HepG2 (cell line): ENCODE measurements around the gene OARD1. TPM values are rescaled to one million over a fixed set of nuclear protein-coding genes. Genes with fewer than 3 reads are reported as not detected.

Source experiments
- AKNA ChIP-seq: sonication (generic); formaldehyde crosslinking; IDR thresholded peaks from 2 replicates; pipeline ENCODE4 v1.4.0; 2020; ENCODE audit warnings: missing genetic modification reagents, borderline replicate concordance
- ATF3 ChIP-seq: sonication (generic); formaldehyde crosslinking; IDR thresholded peaks from 2 replicates; pipeline ENCODE4 v1.4.0; 2020; ENCODE audit warnings: missing genetic modification reagents
- DR1 ChIP-seq: sonication (generic); formaldehyde crosslinking; IDR thresholded peaks from 2 replicates; pipeline ENCODE4 v1.8.0; 2021; ENCODE audit warnings: mild to moderate bottlenecking, missing genetic modification reagents, inconsistent platforms
- IRF1 ChIP-seq: sonication (generic); formaldehyde crosslinking; IDR thresholded peaks from 2 replicates; pipeline ENCODE4 v1.4.0; 2020; ENCODE audit warnings: low read depth, mild to moderate bottlenecking, missing genetic modification reagents
- ISL2 ChIP-seq: sonication (generic); formaldehyde crosslinking; IDR thresholded peaks from 2 replicates; pipeline ENCODE4 v1.5.0; 2020; ENCODE audit warnings: missing genetic modification reagents
- NR2C2 ChIP-seq: sonication (generic); formaldehyde crosslinking; IDR thresholded peaks from 2 replicates; pipeline ENCODE4 v1.4.0; 2020; ENCODE audit warnings: missing genetic modification reagents, mild to moderate bottlenecking, moderate library complexity, borderline replicate concordance
- ONECUT2 ChIP-seq: sonication (generic); formaldehyde crosslinking; IDR thresholded peaks from 2 replicates; pipeline ENCODE4 v1.4.0; 2020; ENCODE audit warnings: missing genetic modification reagents
- SAP130 ChIP-seq: IDR thresholded peaks from 2 replicates; pipeline ENCODE4 v1.6.1; 2016; ENCODE audit warnings: low read depth
- USF2 ChIP-seq, 2 experiments: sonication (generic) in 1 of 2; formaldehyde crosslinking in 1 of 2; IDR thresholded peaks; 2 replicates each; pipeline versions ENCODE4 v1.5.1 to v1.6.1; 2011 to 2020; ENCODE audit warnings: borderline replicate concordance in 1 of 2, low read depth in 1 of 2, low read length in 1 of 2, mild to moderate bottlenecking in 1 of 2, missing genetic modification reagents in 1 of 2, moderate library complexity in 1 of 2
- ZNF10 ChIP-seq: sonication (generic); formaldehyde crosslinking; IDR thresholded peaks from 2 replicates; pipeline ENCODE4 v1.4.0; 2020; ENCODE audit warnings: mild to moderate bottlenecking, low read depth, missing genetic modification reagents, borderline replicate concordance
- ZNF18 ChIP-seq: sonication (generic); formaldehyde crosslinking; IDR thresholded peaks from 2 replicates; pipeline ENCODE4 v1.8.0; 2022; ENCODE audit warnings: mild to moderate bottlenecking, missing genetic modification reagents; ENCODE audit not compliant: insufficient replicate concordance
- ZNF230 ChIP-seq: sonication (generic); formaldehyde crosslinking; IDR thresholded peaks from 2 replicates; pipeline ENCODE4 v1.4.0; 2020; ENCODE audit warnings: mild to moderate bottlenecking, missing genetic modification reagents
- ZNF234 ChIP-seq: sonication (generic); formaldehyde crosslinking; conservative IDR thresholded peaks from 2 replicates; pipeline ENCODE4 v1.5.1; 2020; ENCODE audit warnings: mild to moderate bottlenecking, missing genetic modification reagents
- ZNF253 ChIP-seq: sonication (generic); formaldehyde crosslinking; IDR thresholded peaks from 2 replicates; pipeline ENCODE4 v1.8.0; 2022; ENCODE audit warnings: mild to moderate bottlenecking, missing genetic modification reagents, borderline replicate concordance
- ZNF337 ChIP-seq: sonication (generic); formaldehyde crosslinking; IDR thresholded peaks from 2 replicates; pipeline ENCODE4 v1.5.1; 2020; ENCODE audit warnings: missing genetic modification reagents, low read depth, mild to moderate bottlenecking, borderline replicate concordance
- ZNF850 ChIP-seq: sonication (generic); formaldehyde crosslinking; conservative IDR thresholded peaks from 2 replicates; pipeline ENCODE4 v1.9.0; 2021; ENCODE audit warnings: mild to moderate bottlenecking, missing genetic modification reagents
- polyA plus RNA-seq, 8 experiments: library from polyadenylated mRNA; depleted of rRNA in 3 of 8; stranded (reverse) in 7 of 8; unstranded in 1 of 8; fragments of >200 nt; fragmentation: Illumina TruSeq in 4 of 8; extraction: Trizol in 4 of 8; gene quantifications; 2 replicates each; pipeline versions ENCODE4 v1.2.1 to v1.2.3, GENCODE V29; 2011 to 2016; ENCODE audit warnings: low read depth in 4 of 8, missing spikeins in 1 of 8, mixed read lengths in 1 of 8; ENCODE audit not compliant: insufficient read depth in 1 of 8
- total RNA-seq, 5 experiments: library from RNA; depleted of rRNA; stranded (reverse); fragments of >200 nt; fragmentation: Illumina TruSeq; extraction: Trizol; gene quantifications; 2 replicates each; pipeline ENCODE4 v1.2.3, GENCODE V29; 2016; ENCODE audit warnings: low read depth in 1 of 5

OARD1 gene
- total and polyA plus RNA-seq, 2 of the 13 experiments (the other 11 are each of a cell fraction or from before 2014, with no cell fraction given) = 18.4 to 49.0 TPM

- TF ChIP-seq ZNF18 (CRISPR knock-in tag) = no peak
- TF ChIP-seq DR1 (CRISPR knock-in tag) = peak; percentile 34
- peak; percentile 71 for TF ChIP-seq ISL2 (CRISPR knock-in tag)
- peak; percentile 94 for TF ChIP-seq ZNF230 (CRISPR knock-in tag)
- TF ChIP-seq NR2C2 (CRISPR knock-in tag) = peak; percentile 6; the same call in 1 of the 2 replicates
- TF ChIP-seq ZNF337 = no peak; the same call in 1 of the 2 replicates
- TF ChIP-seq ZNF253 (CRISPR knock-in tag) = no peak
- TF ChIP-seq IRF1 (CRISPR knock-in tag) = no peak
- TF ChIP-seq ZNF850 (CRISPR knock-in tag) = no peak
- no peak for TF ChIP-seq ZNF10
- TF ChIP-seq AKNA = no peak; the same call in 1 of the 2 replicates
- TF ChIP-seq ONECUT2 (CRISPR knock-in tag) = peak; percentile 29; the same call in 1 of the 2 replicates
- no peak for TF ChIP-seq ATF3 (CRISPR knock-in tag)
- peak; percentile 84 for TF ChIP-seq SAP130 (CRISPR knock-in tag)
- no peak for TF ChIP-seq USF2 (IDR thresholded peaks at IDR 0.05; ENCODE audit: low read depth, low read length)
- TF ChIP-seq USF2 (CRISPR knock-in tag; IDR thresholded peaks at IDR 0.05; ENCODE audit: borderline replicate concordance) = no peak; the same call in 1 of the 2 replicates
- TF ChIP-seq ZNF234 (CRISPR knock-in tag) = no peak
Measured at GRCh38 chr6:41071923-41072835, at the start of gene OARD1 (continued).
